ENCODE results near the gene ITIH1. TPM values are rescaled to one million over a fixed set of nuclear protein-coding genes. Genes with fewer than 3 reads are reported as not detected.

Gene ITIH1
- total and polyA plus RNA-seq, 4 donors: 0.11 to 0.50 (median 0.35) TPM

- no peak for DNase-seq
- H3K9me3 ChIP-seq (ENCODE audit: control insufficient read depth in 4 of 4, insufficient read depth in 3 of 4, low read length in 3 of 4): no peaks in the 10 kb centered on the region
- no peaks in the 10 kb centered on the region for H3K36me3 ChIP-seq (ENCODE audit: control insufficient read depth in 4 of 4, insufficient read depth in 4 of 4, low read length in 4 of 4)
- H3K27me3 ChIP-seq (ENCODE audit: control insufficient read depth in 3 of 3, insufficient read depth in 3 of 3, low read length in 2 of 3): no peaks in the 10 kb centered on the region
- no peak overlapping the region for H3K9ac ChIP-seq (ENCODE audit: insufficient read depth in 1 of 2, low read length in 2 of 2)
- H3K4me3 ChIP-seq: no peak overlapping the region
- no peak for TF ChIP-seq CTCF (IDR thresholded peaks at IDR 0.05; ENCODE audit: control extremely low read depth, extremely low read depth)
- H3K4me1 ChIP-seq (ENCODE audit: control insufficient read depth in 5 of 5, insufficient read depth in 5 of 5, low read length in 5 of 5): no peaks in the 10 kb centered on the region
- H3K27ac ChIP-seq (ENCODE audit: low read depth in 1 of 2, low read length in 1 of 2): no peak overlapping the region
- WGBS, 2 donors: 98% methylated on average over 7 of the region's 7 CpGs
- ATAC-seq (ENCODE audit: insufficient read depth, low FRiP score): no peak
Measured at GRCh38 chr3:52817860-52818259, 40.5 kb downstream of the ITIH1 start.

DNA sequence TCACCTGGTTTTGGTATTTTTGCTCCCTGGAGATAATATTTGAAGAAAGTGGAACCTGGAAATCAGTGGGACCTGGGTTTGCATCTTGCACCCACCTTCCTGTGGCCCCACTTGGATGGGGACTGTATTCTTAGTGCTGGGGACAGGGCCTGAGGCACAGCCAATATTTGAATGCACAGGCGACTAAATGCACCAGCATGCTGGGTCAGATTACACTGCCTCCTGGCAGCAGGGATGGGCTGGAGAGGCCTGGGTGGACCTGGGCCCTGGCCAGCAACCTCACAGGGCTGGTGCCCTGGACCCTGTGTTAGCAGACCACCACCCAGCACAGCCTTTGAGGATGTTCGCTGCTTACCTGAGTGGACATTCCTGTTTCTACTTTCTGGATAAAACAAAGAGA is 42.5 kb downstream of the ITIH1 start:
- Histone ChIP-seq H3K9ac (ENCODE audit: insufficient read depth in 1 of 2, low read length in 2 of 2) (no peak overlapping the region), H3K4me1 (ENCODE audit: control insufficient read depth in 5 of 5, insufficient read depth in 5 of 5, low read length in 5 of 5) (no peaks in the 10 kb centered on the region), H3K27me3 (ENCODE audit: control insufficient read depth in 3 of 3, insufficient read depth in 3 of 3, low read length in 2 of 3) (no peaks in the 10 kb centered on the region), H3K27ac (ENCODE audit: low read depth in 1 of 2, low read length in 1 of 2) (no peak overlapping the region), H3K9me3 (ENCODE audit: control insufficient read depth in 4 of 4, insufficient read depth in 3 of 4, low read length in 3 of 4) (no peaks in the 10 kb centered on the region), H3K4me3 (no peak overlapping the region), H3K36me3 (ENCODE audit: control insufficient read depth in 4 of 4, insufficient read depth in 4 of 4, low read length in 4 of 4) (peaks cover 0 to 10% (median 1%) of the 10 kb centered on the region in 4 donors)
- no peak for ATAC-seq (ENCODE audit: insufficient read depth, low FRiP score)
- no peak for TF ChIP-seq CTCF (IDR thresholded peaks at IDR 0.05; ENCODE audit: control extremely low read depth, extremely low read depth)
- 68 to 91% methylated on average over 2 of the region's 2 CpGs for WGBS, 2 donors
- no peak for DNase-seq

GRCh38 chr3:52820736-52821135 is 43.3 kb downstream of the ITIH1 start:
- DNase-seq (no peak), ATAC-seq (ENCODE audit: insufficient read depth, low FRiP score) (no peak)
- Histone ChIP-seq H3K4me3 (no peak overlapping the region), H3K9me3 (ENCODE audit: control insufficient read depth in 4 of 4, insufficient read depth in 3 of 4, low read length in 3 of 4) (no peaks in the 10 kb centered on the region), H3K27ac (ENCODE audit: low read depth in 1 of 2, low read length in 1 of 2) (no peak overlapping the region), H3K9ac (ENCODE audit: insufficient read depth in 1 of 2, low read length in 2 of 2) (no peak overlapping the region), H3K27me3 (ENCODE audit: control insufficient read depth in 3 of 3, insufficient read depth in 3 of 3, low read length in 2 of 3) (no peaks in the 10 kb centered on the region), H3K36me3 (ENCODE audit: control insufficient read depth in 4 of 4, insufficient read depth in 4 of 4, low read length in 4 of 4) (peaks cover 0 to 10% (median 1%) of the 10 kb centered on the region in 4 donors), H3K4me1 (ENCODE audit: control insufficient read depth in 5 of 5, insufficient read depth in 5 of 5, low read length in 5 of 5) (no peaks in the 10 kb centered on the region)
- 66 to 70% methylated on average over 11 of the region's 11 CpGs for WGBS, 2 donors
- TF ChIP-seq CTCF (IDR thresholded peaks at IDR 0.05; ENCODE audit: control extremely low read depth, extremely low read depth): no peak

- Histone ChIP-seq H3K9ac (ENCODE audit: insufficient read depth in 1 of 2, low read length in 2 of 2) (no peak overlapping the region), H3K4me1 (ENCODE audit: control insufficient read depth in 5 of 5, insufficient read depth in 5 of 5, low read length in 5 of 5) (no peaks in the 10 kb centered on the region), H3K36me3 (ENCODE audit: control insufficient read depth in 4 of 4, insufficient read depth in 4 of 4, low read length in 4 of 4) (peaks cover 0 to 12% (median 1%) of the 10 kb centered on the region in 4 donors), H3K27ac (ENCODE audit: low read depth in 1 of 2, low read length in 1 of 2) (no peak overlapping the region), H3K9me3 (ENCODE audit: control insufficient read depth in 4 of 4, insufficient read depth in 3 of 4, low read length in 3 of 4) (no peaks in the 10 kb centered on the region), H3K27me3 (ENCODE audit: control insufficient read depth in 3 of 3, insufficient read depth in 3 of 3, low read length in 2 of 3) (no peaks in the 10 kb centered on the region), H3K4me3 (no peak overlapping the region)
- no peak for DNase-seq
- ATAC-seq (ENCODE audit: insufficient read depth, low FRiP score): no peak
- WGBS, 2 donors: 92 to 93% methylated on average over 5 of the region's 5 CpGs
- no peak for TF ChIP-seq CTCF (IDR thresholded peaks at IDR 0.05; ENCODE audit: control extremely low read depth, extremely low read depth)
Measured at GRCh38 chr3:52822363-52822762, 45.0 kb downstream of the ITIH1 start.
